Esophagus muscularis mucosa (tissue), 3 donors: Measurements from ENCODE around the gene WDR35.

ENCODE experiments used
- CTCF ChIP-seq, 3 experiments: fragments of 200-600 bp in 2 of 3; fragments of 450-650 bp in 1 of 3; sonication (generic) in 2 of 3; IDR thresholded peaks; one replicate each; pipeline ENCODE4 v1.5.1; 2017 to 2019; ENCODE audit warnings: antibody characterized with exemption in 3 of 3, mild to moderate bottlenecking in 2 of 3, moderate library complexity in 1 of 3
- POLR2A ChIP-seq: fragments of 450-650 bp; IDR thresholded peaks from one replicate; pipeline ENCODE4 v1.6.1; 2017; ENCODE audit warnings: antibody characterized with exemption, moderate library complexity, mild to moderate bottlenecking, low read depth
- POLR2AphosphoS5 ChIP-seq, 2 donors: sonication (generic); formaldehyde crosslinking; IDR thresholded peaks; one replicate each; pipeline ENCODE4 v1.6.1; 2017; ENCODE audit warnings: antibody characterized with exemption in 2 of 2

DNA sequence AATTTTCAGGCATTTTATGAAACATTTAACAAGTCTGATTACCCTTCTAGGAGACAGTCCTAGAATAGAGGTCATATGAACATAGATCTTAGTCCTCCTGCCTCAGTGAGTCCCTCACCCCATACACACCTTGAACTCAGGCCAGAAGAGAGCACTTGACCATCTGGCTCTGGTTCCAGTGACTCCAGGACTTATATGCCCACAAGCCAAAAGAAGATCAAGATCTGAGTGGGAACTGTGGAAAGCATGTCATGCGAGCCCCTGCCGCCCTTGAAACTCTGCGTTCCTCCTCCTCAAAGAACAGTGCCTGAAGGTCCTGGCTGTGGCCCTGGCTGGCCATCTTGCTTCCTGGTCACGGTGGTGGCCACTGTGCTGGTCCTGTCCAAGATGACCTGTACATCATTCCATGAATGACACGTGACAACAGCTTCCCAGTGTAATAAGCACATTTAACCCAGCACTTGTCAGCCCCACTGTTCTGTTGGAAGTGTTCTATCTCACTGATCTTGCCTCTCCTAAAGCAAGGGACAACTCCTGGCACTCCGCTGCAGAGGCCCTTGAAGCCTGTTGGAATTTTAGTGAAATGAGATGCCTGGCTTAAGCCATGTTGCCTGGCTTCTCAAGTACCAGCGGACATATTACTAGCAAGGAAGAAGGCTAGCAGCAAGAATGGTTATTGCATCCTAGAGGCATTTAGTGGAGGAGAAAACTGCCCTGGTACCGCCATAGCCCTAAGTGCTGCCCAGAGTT, 105.8 kb downstream of the WDR35 start:
- TF ChIP-seq CTCF (IDR thresholded peaks at IDR 0.05): no peak
- no peak for TF ChIP-seq POLR2A
- no peak for TF ChIP-seq POLR2AphosphoS5 (IDR thresholded peaks at IDR 0.05)
